Fibroblast of peridontal ligament (primary cell): Measurements from ENCODE around the gene ACER3.
A peak's percentile ranks its signal among the peaks of the same experiment; 100 is the strongest.
"Not testable (repeated sequence)": the region's sequence is repeated elsewhere in the genome, so short reads cannot be mapped to it uniquely, and the experiment has no call there.

Source experiments
- DNase-seq: peaks from one replicate; pipeline ENCODE4 v3.0.0-alpha.2; 2010; ENCODE audit errors: extremely low read depth

The ACER3 gene

DNA sequence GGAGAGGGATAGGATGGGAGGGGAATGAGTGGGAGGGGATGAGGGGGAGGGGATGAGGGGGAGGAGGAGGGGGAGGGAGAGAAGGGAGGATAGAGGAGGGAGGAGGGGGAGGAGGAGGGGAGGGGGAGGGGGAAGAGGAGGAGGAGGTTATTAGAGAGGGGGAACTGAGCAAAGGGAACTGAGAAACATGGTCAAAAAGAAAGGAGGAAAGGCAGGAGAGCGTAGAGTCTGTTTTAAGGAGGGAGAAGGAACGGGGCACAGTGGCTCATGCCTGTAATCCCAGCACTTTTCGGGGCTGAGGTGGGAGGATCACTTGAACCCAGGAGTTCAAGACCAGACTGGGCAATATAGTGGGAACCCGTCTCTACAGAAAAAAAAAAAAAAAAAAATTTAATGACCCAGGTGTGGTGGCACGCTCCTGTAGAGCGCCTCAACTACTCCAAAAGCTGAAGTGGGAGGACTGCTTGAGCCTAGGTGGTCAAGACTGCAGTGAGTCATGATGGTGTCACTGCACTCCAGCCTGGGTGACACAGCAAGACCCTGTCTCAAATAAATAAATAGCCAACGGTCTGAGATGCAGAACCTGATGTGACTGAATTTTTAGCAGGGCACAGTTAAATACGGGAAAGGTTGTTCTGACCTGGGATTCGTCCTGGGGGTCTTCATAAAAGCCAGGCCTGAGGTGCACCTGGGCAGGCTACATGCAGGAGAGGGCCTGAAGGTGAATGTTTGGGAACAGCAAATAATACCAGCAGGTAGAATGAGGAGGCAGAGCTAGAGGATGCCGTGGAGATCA, 177.5 kb downstream of the ACER3 start:
- DNase-seq, result no peak

- DNase-seq, result no peak
These were observed 178.2 kb downstream of the ACER3 start for GRCh38 chr11:77038825-77039326.

DNA sequence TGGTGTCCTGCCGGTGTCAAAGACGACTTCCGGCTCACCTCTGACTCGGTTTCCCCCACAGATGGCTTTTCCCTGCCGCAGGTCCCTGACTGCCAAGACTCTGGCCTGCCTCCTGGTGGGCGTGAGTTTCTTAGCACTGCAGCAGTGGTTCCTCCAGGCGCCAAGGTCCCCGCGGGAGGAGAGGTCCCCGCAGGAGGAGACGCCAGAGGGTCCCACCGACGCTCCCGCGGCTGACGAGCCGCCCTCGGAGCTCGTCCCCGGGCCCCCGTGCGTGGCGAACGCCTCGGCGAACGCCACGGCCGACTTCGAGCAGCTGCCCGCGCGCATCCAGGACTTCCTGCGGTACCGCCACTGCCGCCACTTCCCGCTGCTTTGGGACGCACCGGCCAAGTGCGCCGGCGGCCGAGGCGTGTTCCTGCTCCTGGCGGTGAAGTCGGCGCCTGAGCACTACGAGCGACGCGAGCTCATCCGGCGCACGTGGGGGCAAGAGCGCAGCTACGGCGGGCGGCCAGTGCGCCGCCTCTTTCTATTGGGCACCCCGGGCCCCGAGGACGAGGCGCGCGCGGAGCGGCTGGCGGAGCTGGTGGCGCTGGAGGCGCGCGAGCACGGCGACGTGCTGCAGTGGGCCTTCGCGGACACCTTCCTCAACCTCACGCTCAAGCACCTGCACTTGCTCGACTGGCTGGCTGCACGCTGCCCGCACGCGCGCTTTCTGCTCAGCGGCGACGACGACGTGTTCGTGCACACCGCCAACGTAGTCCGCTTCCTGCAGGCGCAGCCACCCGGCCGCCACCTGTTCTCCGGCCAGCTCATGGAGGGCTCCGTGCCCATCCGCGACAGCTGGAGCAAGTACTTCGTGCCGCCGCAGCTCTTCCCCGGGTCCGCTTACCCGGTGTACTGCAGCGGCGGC, 179.0 kb downstream of the ACER3 start:
- peak; percentile 29 for DNase-seq

DNA sequence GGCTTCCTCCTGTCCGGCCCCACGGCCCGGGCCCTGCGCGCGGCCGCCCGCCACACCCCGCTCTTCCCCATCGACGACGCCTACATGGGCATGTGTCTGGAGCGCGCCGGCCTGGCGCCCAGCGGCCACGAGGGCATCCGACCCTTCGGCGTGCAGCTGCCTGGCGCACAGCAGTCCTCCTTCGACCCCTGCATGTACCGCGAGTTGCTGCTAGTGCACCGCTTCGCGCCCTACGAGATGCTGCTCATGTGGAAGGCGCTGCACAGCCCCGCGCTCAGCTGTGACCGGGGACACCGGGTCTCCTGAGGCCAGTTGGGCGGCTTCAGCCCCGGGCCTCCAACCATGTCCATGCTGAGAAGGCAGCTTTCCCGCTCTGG, 179.7 kb downstream of the ACER3 start:
- DNase-seq, result no peak

GRCh38 chr11:77040889-77041288, 180.2 kb downstream of the ACER3 start:
- no peak for DNase-seq

GRCh38 chr11:77042111-77042726, 181.5 kb downstream of the ACER3 start:
- no peak for DNase-seq

- DNase-seq, result no peak
These were observed 183.6 kb downstream of the ACER3 start for GRCh38 chr11:77044356-77044755.

DNA sequence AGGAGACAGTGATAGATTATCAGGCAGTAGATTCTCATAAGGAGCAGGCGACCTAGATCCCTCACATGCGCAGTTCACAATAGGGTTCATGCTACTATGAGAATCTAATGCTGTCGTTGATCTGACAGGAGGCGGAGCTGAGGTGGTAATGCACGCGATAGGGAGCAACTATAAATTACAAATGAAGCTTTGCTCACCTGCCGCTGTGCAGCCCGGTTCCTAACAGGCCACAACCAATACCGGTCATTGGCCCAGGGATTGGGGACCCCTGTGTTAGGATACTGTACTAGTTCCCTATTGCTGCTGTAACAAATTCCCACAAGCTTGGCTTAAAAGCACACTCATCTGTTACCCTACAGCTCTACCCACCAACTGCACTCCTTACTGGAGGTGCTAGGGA, 184.2 kb downstream of the ACER3 start:
- no peak for DNase-seq

DNA sequence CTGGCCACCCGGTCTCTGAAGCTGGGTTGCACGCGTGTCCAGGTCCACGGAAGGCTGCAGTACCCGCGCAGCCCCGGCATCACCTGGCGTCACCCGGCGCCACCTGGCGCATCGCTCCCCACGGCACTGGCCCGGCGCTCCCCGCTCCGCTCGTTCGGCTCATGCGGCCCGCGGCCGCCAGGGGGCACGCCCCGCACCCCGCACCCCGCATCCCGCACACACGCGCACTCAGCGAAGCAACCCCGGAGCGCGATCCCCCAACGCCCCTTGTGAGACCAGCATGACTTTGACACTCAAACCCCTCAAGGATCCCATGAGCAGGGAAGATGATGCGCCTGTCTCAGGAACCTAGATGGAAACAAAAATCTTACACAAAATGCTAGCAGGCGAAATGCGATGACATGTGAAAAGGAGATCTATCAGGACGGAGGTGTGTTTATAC, 185.4 kb downstream of the ACER3 start:
- no peak for DNase-seq

DNA sequence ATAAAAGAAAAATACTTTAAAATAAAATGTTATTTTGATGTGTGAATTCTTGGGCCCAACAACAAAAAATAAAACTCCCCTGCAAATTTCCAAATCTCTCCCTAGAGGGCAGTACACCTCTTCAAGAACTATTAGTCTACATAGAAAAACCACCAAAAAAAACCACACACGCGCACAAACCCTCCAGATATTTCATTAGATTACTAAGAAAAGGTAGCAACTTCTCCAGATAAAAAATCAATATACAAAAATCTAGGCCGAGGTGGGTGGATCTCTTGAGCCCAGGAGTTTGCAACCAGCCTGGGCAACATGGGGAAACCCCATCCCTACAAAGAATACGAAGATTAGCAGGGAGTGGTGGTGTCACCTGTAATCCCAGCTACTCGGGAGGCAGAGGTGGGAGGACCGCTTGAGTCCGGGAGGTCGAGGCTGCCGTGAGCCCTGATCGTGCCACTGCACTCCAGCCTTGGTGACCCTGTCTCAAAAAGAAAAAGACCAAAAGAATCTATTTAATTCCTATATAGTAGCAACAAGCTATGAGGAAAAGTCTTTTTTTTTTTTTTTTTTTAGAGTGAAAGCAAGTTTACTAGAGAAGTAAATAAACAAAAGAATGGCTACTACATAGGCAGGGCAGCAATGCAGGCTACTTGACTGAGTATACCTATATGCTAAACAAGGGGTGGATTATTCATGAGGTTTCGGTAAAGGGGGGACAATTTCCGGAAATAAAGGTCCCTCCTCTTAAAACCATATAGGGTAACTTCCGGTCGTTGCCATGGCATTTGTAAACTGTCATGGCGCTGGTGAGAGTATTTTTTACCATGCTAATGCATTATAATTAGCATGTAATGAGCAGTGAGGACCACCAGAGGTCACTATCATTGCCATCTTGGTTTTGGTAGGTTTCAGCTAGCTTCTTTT, 186.5 kb downstream of the ACER3 start:
- DNase-seq, result peak; percentile 97

- not testable (repeated sequence) for DNase-seq
These were observed 187.3 kb downstream of the ACER3 start for GRCh38 chr11:77047928-77048446.

GRCh38 chr11:77049026-77049425, 188.3 kb downstream of the ACER3 start:
- DNase-seq, result no peak

GRCh38 chr11:77051511-77051910, 190.8 kb downstream of the ACER3 start:
- DNase-seq, result peak; percentile 84

DNA sequence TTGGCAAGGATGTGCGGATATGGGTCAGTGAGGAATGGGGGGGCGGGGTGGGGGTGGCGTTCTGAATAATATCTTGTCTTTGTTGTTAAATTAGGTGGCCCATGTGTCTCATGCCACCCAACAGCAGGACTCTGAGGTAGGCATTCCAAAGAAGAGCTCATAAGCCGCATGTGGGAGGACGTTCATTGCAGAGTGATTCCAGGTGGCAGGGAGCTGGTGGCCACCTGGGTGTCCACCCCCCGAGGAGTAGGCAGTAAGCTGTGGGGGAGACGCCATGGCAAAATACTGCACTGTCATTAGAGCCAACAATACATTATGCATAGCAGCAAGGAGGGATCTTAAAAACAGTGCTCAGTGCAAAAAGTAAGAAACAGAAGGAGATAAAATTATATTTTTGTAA, 191.8 kb downstream of the ACER3 start:
- no peak for DNase-seq

- no peak for DNase-seq
These were observed 192.7 kb downstream of the ACER3 start for GRCh38 chr11:77053217-77054015.

DNA sequence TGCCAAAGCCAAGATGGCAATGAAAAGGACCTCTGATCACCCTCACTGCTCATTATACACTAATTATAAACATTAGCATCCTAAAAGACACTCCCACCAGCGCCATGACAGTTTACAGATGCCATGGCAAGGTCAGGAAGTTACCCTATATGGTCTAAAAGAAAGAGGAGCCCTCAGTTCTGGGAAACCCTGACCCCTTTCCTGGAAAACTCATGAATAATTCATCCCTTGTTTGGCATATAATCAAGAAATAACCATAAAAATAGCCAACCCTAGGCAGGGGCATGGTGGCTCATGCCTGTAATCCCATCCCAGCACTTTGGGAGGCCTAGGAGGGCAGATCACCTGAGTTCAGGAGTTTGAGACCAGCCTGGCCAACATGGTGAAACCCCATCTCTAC, 193.4 kb downstream of the ACER3 start:
- no peak for DNase-seq

DNA sequence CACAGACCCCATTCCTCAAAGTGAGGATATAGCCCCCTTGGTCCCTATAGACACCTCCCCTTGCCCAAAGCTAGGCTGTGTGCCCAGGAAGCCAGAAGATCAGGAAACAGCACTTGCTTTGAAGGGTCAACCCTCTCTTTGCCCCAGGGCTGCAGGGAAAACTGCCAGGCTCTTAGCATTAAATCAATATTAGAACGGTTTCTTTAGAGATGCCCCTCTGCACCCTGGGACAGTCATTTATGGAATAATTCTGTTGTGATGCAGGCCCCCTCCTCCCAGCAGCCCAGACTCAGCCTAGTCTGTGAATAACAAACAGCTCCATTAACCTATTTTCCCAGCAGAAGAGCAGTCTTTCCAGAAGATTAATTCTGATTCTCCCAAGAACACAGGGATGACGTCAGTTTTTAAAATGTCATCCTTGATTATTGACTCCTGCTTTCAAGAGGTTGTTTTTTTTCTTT, 194.4 kb downstream of the ACER3 start:
- DNase-seq, result no peak

- no peak for DNase-seq
These were observed 195.2 kb downstream of the ACER3 start for GRCh38 chr11:77055913-77056312.

- no peak for DNase-seq
These were observed 196.2 kb downstream of the ACER3 start for GRCh38 chr11:77056814-77057402.
